Panc1 (cell line): ENCODE results near the gene SUPV3L1. TPM values are rescaled to one million over a fixed set of nuclear protein-coding genes. Genes with fewer than 3 reads are reported as not detected.

ENCODE experiments used
- ATAC-seq: fragments of 200-7000 bp; cut with Tn5 transposase; 2 replicates; pipeline ENCODE4 v1.9.1; 2020; ENCODE audit warnings: mild to moderate bottlenecking, moderate library complexity
- BruUV-seq: library from RNA; stranded (reverse); fragments of 400-500 nt; replicated peaks from 2 replicates; lab custom pipeline; 2021; lab: Mats Ljungman, UMichigan
- CTCF ChIA-PET: fragments of 300-600 bp; sonication (Branson Sonifier 250); formaldehyde crosslinking; loops from one replicate; lab custom pipeline; 2022; ENCODE audit warnings: antibody characterized with exemption; lab: Charles Lee
- POLR2A ChIA-PET: fragments of 300-600 bp; sonication (Branson Sonifier 250); formaldehyde crosslinking; loops from one replicate; lab custom pipeline; 2022; ENCODE audit warnings: antibody characterized with exemption; lab: Charles Lee
- DNase-seq: peaks from one replicate; pipeline ENCODE4 v3.0.0-alpha.2; 2010; ENCODE audit warnings: low read depth, low spot score
- H3K27ac ChIP-seq: 2 replicates; pipeline ENCODE4 v1.5.1; 2011; ENCODE audit warnings: mild to moderate bottlenecking, low read length, inconsistent platforms
- H3K27me3 ChIP-seq: fragments of 200-500 bp; sonication (Bioruptor generic); 2 replicates; pipeline ENCODE4 v1.6.0; 2014; ENCODE audit warnings: low read length, inconsistent platforms; ENCODE audit not compliant: control insufficient read depth, insufficient read depth
- H3K36me3 ChIP-seq: fragments of 200-500 bp; sonication (Bioruptor generic); 2 replicates; pipeline ENCODE4 v1.5.1; 2014; ENCODE audit warnings: inconsistent platforms, mild to moderate bottlenecking, low read length, moderate library complexity; ENCODE audit not compliant: control insufficient read depth, insufficient read depth
- H3K4me1 ChIP-seq: 2 replicates; pipeline ENCODE4 v1.5.1; 2011; ENCODE audit warnings: inconsistent platforms, mild to moderate bottlenecking, low read length, moderate library complexity; ENCODE audit not compliant: control insufficient read depth, insufficient read depth
- H3K4me3 ChIP-seq, 2 experiments: 2 replicates each; pipeline ENCODE4 v1.5.1; 2011 to 2012; ENCODE audit warnings: low read depth in 2 of 2, low read length in 2 of 2, mild to moderate bottlenecking in 2 of 2, inconsistent platforms in 1 of 2, moderate library complexity in 1 of 2
- H3K9me3 ChIP-seq: fragments of 200-500 bp; sonication (Bioruptor generic); 2 replicates; pipeline ENCODE4 v1.5.1; 2014; ENCODE audit warnings: low read depth, mild to moderate bottlenecking, inconsistent platforms, low read length, moderate library complexity; ENCODE audit not compliant: control insufficient read depth, insufficient read depth
- CTCF ChIP-seq: fragments of 450-650 bp; IDR thresholded peaks from 2 replicates; pipeline ENCODE4 v1.5.1; 2017; ENCODE audit warnings: mild to moderate bottlenecking
- POLR2AphosphoS5 ChIP-seq: IDR thresholded peaks from 2 replicates; pipeline ENCODE4 v1.6.1; 2012; ENCODE audit warnings: mild to moderate bottlenecking, low read depth, low read length, moderate library complexity
- REST ChIP-seq, 2 experiments: IDR thresholded peaks; 2 replicates each; pipeline ENCODE4 v1.6.1; 2011 to 2012; ENCODE audit warnings: low read depth in 2 of 2, control low read depth in 1 of 2, low read length in 1 of 2, mild to moderate bottlenecking in 1 of 2, moderate library complexity in 1 of 2; ENCODE audit not compliant: insufficient read depth in 1 of 2
- SIN3A ChIP-seq: IDR thresholded peaks from 2 replicates; pipeline ENCODE4 v1.6.1; 2012; ENCODE audit warnings: low read depth, mild to moderate bottlenecking, low read length, moderate library complexity, borderline replicate concordance; ENCODE audit not compliant: insufficient read depth
- TCF7L2 ChIP-seq: IDR thresholded peaks from 2 replicates; pipeline ENCODE4 v1.6.1; 2011; ENCODE audit warnings: mild to moderate bottlenecking, low read depth, low read length, inconsistent platforms
- in situ Hi-C: cut with HindIII; loops from 2 replicates; pipeline ENCODE4 v1.10.0; 2016; ENCODE audit warnings: low sequenced_read_pairs, low pct_unique_long_range_greater_than_20kb
- intact Hi-C: fragments of 100-400 bp; cut with micrococcal nuclease; formaldehyde crosslinking; loops from one replicate; pipeline ENCODE4 v1.10.0; 2022; ENCODE audit not compliant: unreplicated experiment
- total RNA-seq: library from RNA; stranded (reverse); gene quantifications from one replicate; pipeline ENCODE4 v1.2.1, GENCODE V29; 2021; ENCODE audit not compliant: unreplicated experiment

SUPV3L1 gene
- total RNA-seq, 1 experiment from 2014 or later, result 65.0 TPM

- ATAC-seq, result no peak
- no TSS peak for BruUV-seq
- H3K27ac ChIP-seq, result no peak overlapping the region
- no peaks in the 10 kb centered on the region for H3K9me3 ChIP-seq
- no peak for DNase-seq
- ChIA-PET POLR2A (interaction anchor here (0.6 to 0.7 kb wide), 4 partner anchors 10 to 672 kb away, joined by 3 to 4 read pairs (median 4); no protein-coding TSS in a partner anchor), CTCF (interaction anchor here (0.9 kb wide), 2 partner anchors 150 to 165 kb away, joined by 3 to 5 read pairs; no protein-coding TSS in a partner anchor)
- in situ Hi-C loops (no loop called here), intact Hi-C loops (no loop called here)
- no peaks in the 10 kb centered on the region for H3K4me1 ChIP-seq
- no peaks in the 10 kb centered on the region for H3K27me3 ChIP-seq
- H3K4me3 ChIP-seq, result no peak overlapping the region
- TF ChIP-seq POLR2AphosphoS5 (no peak), TCF7L2 (no peak), SIN3A (no peak), CTCF (no peak), REST (IDR thresholded peaks at IDR 0.05; ENCODE audit: insufficient read depth in 1 of 2, low read depth in 2 of 2, low read length in 1 of 2) (no peak)
- no peaks in the 10 kb centered on the region for H3K36me3 ChIP-seq
Measured at GRCh38 chr10:69242852-69243212, 62.8 kb downstream of the SUPV3L1 start.

- ChIA-PET POLR2A (interaction anchor here (0.6 kb wide), 1 partner anchor 75 kb away, joined by 3 read pairs; no protein-coding TSS in a partner anchor), CTCF (no interaction called here)
- intact Hi-C loops (no loop called here), in situ Hi-C loops (no loop called here)
- no peak for ATAC-seq
- DNase-seq, result no peak
- TF ChIP-seq TCF7L2, result no peak
- H3K27ac ChIP-seq, result no peak overlapping the region
- H3K36me3 ChIP-seq, result no peaks in the 10 kb centered on the region
- H3K9me3 ChIP-seq, result no peaks in the 10 kb centered on the region
- no TSS peak for BruUV-seq
- H3K27me3 ChIP-seq, result no peaks in the 10 kb centered on the region
- H3K4me3 ChIP-seq, result no peak overlapping the region
- H3K4me1 ChIP-seq, result no peaks in the 10 kb centered on the region
Measured at GRCh38 chr10:69243817-69244216, 63.8 kb downstream of the SUPV3L1 start.

- ChIA-PET POLR2A (no interaction called here), CTCF (interaction anchor here (0.6 kb wide), 1 partner anchor 312 kb away, joined by 4 read pairs; no protein-coding TSS in a partner anchor)
- H3K4me1 ChIP-seq, result no peaks in the 10 kb centered on the region
- H3K9me3 ChIP-seq, result no peaks in the 10 kb centered on the region
- H3K27me3 ChIP-seq, result no peaks in the 10 kb centered on the region
- no peak overlapping the region for H3K27ac ChIP-seq
- no peaks in the 10 kb centered on the region for H3K36me3 ChIP-seq
- ATAC-seq, result no peak
- BruUV-seq, result no TSS peak
- in situ Hi-C loops, result no loop called here
- no peak for TF ChIP-seq TCF7L2
- no peak for TF ChIP-seq SIN3A
- TF ChIP-seq POLR2AphosphoS5, result no peak
- no peak for TF ChIP-seq CTCF
- no peak for TF ChIP-seq REST (IDR thresholded peaks at IDR 0.05; ENCODE audit: insufficient read depth in 1 of 2, low read depth in 2 of 2, low read length in 1 of 2)
- no peak overlapping the region for H3K4me3 ChIP-seq
- intact Hi-C loops, result no loop called here
- DNase-seq, result no peak
Measured at GRCh38 chr10:69246036-69246435, 66.0 kb downstream of the SUPV3L1 start.
